Fibroblast of mammary gland (primary cell): ENCODE results near the gene WDFY3.
A peak's percentile ranks its signal among the peaks of the same experiment; 100 is the strongest.

Source experiments
- DNase-seq: peaks from one replicate; pipeline ENCODE4 v3.0.0-alpha.2; 2010; ENCODE audit warnings: low read depth
- H3K4me3 ChIP-seq: 2 replicates; pipeline ENCODE4 v1.5.1; 2011; ENCODE audit warnings: low read depth, mild to moderate bottlenecking, low read length, moderate library complexity; ENCODE audit not compliant: control insufficient read depth
- TF ChIP-seq, protein P1 (sequence below): conservative IDR thresholded peaks from 2 replicates; pipeline ENCODE4 v1.5.1; 2011; ENCODE audit warnings: low read depth, low read length, inconsistent platforms; ENCODE audit not compliant: control insufficient read depth, insufficient read depth

The WDFY3 gene

DNA sequence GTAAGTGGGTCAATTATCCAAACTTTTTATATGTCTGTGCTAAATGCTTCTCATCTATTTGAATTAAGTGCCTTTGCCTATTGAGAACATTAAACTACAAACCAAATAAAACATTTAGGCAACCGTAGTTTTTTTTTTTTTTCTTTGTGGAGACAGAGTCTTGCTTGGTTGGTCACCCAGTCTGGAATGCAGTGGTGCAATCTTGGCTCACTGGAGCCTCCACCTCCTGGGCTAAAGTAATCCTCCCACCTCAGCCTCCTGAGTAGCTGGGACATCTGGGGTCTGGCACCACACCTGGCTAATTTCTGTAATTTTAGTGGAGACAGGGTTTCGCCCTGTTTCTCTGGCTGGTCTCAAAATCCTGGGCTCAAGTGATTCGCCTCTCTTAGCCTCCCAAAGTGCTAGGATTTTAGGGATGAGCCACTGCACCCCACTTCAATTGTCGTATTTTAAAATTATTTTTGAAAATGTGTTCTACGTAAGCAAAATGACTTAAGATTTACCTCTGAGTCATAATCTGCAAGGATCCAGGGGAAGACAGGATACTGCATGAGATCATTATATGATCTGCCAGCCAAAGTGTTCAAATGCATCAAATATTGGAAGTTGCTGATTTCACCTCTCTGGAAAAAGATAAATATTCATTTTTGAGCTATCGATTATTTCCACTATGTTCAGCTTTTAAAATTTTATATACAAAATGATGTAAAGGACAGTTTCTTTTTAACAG lies 257.9 kb downstream of the WDFY3 start:
- TF ChIP-seq, protein P1, sequence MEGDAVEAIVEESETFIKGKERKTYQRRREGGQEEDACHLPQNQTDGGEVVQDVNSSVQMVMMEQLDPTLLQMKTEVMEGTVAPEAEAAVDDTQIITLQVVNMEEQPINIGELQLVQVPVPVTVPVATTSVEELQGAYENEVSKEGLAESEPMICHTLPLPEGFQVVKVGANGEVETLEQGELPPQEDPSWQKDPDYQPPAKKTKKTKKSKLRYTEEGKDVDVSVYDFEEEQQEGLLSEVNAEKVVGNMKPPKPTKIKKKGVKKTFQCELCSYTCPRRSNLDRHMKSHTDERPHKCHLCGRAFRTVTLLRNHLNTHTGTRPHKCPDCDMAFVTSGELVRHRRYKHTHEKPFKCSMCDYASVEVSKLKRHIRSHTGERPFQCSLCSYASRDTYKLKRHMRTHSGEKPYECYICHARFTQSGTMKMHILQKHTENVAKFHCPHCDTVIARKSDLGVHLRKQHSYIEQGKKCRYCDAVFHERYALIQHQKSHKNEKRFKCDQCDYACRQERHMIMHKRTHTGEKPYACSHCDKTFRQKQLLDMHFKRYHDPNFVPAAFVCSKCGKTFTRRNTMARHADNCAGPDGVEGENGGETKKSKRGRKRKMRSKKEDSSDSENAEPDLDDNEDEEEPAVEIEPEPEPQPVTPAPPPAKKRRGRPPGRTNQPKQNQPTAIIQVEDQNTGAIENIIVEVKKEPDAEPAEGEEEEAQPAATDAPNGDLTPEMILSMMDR, result no peak
- peak; percentile 64 for DNase-seq
- no peak overlapping the region for H3K4me3 ChIP-seq

DNA sequence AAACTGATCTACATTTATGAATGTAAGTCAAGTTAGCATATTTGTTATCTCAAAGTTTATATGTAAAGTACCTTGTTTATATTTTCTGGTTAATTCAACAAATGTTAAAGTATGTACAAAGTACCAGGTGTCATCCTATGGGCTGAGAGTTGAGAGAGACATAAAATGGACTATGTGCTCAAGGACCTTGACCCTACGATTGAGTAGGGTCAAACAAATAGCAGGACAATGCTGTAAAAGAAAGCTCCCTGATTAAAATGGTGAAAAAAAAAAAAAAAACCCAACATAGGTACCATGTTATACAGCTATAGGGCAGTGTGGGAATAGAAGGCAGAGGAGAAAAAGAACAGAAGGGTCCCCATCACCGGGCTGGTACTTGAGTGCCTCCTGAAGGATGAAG lies 260.2 kb downstream of the WDFY3 start:
- H3K4me3 ChIP-seq, result no peak overlapping the region

DNA sequence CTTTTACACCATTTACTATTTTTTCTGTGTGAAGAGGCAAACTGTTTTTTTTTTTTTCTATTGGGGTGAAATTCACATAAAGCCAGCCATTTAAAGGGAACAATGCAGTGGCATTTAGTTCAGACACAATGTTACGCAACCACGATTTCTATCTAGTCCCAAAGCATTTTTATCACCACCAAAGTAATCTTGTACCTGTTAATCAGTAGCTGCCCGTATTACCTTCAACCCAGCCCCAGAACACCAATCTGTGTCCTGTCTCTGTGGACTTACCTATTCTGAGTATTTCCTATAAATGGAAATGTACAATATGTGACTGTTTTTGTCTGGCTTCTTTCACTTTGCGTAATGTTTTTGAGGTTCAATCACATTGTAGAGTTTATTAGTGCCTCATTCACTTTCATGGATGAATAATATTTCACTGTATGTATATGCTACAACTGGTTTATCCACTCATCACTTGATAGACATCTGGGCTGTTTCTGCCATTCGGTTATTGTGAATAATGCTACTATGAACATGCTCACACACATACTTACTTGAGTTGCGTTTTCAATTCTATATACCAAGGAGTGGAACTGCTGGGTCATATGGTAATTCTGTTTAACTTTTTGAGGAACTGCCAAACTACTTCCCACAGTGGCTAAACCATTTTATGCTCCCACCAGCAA lies 267.4 kb downstream of the WDFY3 start:
- TF ChIP-seq, protein P1, result no peak
- no peak overlapping the region for H3K4me3 ChIP-seq
- DNase-seq, result no peak

More for the DNA sequence above, 260.2 kb downstream of the WDFY3 start:
- DNase-seq, result no peak
- TF ChIP-seq, protein P1, result no peak

DNA sequence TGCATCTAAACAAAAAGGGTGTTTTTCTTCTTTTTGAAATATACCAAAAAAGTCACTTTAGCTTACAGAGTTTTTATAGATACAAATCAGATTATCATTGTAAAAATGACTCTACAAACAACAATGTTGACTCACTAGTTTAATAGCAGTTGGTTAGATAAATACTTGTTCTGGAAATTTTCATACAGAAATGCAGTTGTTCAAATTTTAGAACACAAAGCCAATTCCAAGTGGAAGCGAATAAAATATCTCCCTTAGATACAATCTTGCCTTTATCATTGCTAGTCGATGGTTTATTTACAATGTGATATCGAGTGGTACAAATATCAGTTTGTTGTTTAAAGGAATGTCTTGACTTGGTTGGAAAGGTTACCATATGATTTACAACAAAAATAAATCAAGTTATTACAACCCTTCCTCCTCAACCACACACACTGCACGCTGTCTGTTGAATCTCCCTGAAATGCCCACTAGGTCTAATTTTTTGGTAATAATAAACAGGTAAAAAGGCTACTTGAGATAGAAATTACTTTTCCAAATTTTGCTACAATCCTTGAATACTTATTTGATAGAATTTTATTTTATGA lies 268.8 kb downstream of the WDFY3 start:
- no peak overlapping the region for H3K4me3 ChIP-seq
- peak; percentile 15 for DNase-seq

DNA sequence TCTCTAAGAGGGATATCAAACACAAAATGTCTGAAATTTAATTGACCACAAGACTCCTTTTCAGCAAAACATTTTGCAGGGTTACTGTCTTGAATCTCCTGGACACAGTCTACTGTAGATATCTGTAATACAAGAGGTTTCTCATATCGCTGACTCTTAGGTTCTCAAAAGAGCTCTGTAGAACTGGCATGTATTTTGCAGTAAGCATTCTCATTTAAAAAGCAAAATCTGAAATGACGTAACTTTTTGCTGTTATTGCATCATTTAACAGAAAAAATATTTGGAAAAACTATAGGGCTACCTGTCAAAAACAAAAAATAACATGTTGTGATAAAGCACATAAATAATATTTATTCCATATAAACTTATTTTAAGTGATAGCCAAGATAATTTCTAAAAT lies 269.3 kb downstream of the WDFY3 start:
- TF ChIP-seq, protein P1, result no peak
- no peak for DNase-seq
- H3K4me3 ChIP-seq, result no peak overlapping the region

More for the DNA sequence above, 268.8 kb downstream of the WDFY3 start:
- TF ChIP-seq, protein P1, result no peak

DNA sequence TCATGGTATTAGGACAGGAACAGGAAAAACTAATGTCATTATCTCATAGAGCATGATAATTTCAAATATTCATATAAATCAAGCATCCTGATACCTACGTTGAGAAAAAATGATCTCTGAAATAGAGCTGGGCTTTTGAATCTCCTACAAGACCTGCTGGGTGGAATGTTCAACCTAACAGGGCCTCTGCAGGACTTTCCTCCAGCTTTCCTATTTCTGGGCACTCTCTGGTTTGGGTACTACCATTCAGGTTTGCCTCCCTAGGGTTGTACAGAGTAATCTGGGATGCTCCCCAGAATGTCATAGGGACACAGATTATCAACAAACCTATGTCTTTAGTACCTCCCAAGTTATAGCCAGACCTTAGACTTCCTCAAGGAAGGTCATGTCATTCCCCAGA lies 274.7 kb downstream of the WDFY3 start:
- TF ChIP-seq, protein P1, result no peak
- no peak overlapping the region for H3K4me3 ChIP-seq
- DNase-seq, result no peak
